Ramos (cell line): ENCODE measurements around the gene MLPH.
"Not testable (repeated sequence)": the region's sequence is repeated elsewhere in the genome, so short reads cannot be mapped to it uniquely, and the experiment has no call there.

ENCODE experiments used
- in situ Hi-C: fragments of 300-500 bp; cut with MboI; formaldehyde crosslinking; loops from one replicate; pipeline ENCODE4 v1.14.3; 2022; ENCODE audit warnings: low sequenced_read_pairs; ENCODE audit not compliant: unreplicated experiment

Gene MLPH

DNA sequence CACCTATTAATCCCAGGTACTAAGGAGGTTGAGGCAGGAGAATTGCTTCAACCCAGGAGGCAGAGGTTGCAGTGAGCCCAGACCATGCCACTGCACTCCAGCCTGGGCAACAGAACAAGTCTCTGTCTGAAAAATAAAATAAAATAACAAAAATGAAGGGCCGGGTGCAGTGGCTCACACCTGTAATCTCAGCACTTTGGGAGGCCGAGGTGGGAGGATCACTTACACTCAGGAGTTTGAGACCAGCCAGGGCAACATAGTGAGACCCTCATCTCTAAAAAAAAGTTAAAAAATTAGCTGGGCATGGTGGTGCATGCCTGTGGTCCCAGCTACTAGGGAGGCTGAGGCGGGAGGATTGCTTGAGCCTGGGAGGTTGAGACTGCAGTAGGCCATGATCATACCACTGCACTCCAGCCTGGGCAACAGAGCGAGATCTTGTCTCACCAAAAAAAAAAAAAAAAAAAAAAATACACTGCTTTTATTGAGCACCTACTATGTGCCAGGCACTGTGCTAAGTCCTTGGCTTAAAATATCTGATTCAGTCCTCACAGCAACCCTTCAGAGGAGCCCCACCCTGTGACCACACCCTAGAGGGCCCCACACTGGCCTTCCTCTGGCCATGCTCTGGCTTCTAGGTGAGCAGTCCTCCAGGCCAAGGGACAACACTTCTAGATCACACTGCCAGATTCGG lies 108.9 kb downstream of the MLPH start:
- in situ Hi-C loops = not testable (repeated sequence)

GRCh38 chr2:237596520-237597195 lies 109.6 kb downstream of the MLPH start:
- in situ Hi-C loops = no loop called here

GRCh38 chr2:237597196-237598145 lies 110.4 kb downstream of the MLPH start:
- in situ Hi-C loops = no loop called here

GRCh38 chr2:237598468-237599208 lies 111.6 kb downstream of the MLPH start:
- in situ Hi-C loops = no loop called here

- in situ Hi-C loops = no loop called here
Measured at GRCh38 chr2:237599465-237600110, 112.5 kb downstream of the MLPH start.

DNA sequence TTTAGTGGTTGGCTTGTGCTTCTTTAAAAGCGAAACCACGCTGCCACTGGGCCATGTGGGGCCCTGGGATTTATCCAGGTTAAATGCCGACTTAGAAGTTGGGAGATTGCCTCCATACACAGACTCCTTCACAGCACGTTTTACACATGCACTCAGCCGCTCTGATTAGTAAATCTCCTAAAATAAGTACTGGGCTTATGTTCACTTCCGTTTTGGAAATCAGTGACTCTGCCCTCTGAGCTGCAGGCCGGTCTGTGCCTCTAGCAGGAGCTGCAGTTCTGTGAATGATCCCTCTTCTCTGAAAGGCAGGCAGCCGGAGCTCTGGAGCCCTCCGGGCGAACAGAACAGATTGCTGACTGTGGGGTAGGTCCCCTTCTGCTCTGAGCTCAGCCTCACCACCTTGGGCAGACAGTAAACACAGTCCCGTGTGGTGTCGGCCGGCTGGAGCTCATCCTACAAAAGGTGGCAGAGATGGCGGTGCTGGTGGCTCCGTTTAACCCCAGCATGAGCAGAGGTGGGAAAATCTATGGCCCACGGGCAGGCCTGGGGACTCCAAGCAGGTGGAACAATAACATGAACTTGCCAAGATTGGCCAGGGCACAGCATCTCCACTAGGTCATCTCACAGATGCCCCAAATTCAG lies 113.3 kb downstream of the MLPH start:
- in situ Hi-C loops = no loop called here

- in situ Hi-C loops = no loop called here
Measured at GRCh38 chr2:237601453-237602116, 114.5 kb downstream of the MLPH start.

GRCh38 chr2:237602409-237602808 lies 115.4 kb downstream of the MLPH start:
- in situ Hi-C loops = no loop called here

- in situ Hi-C loops = no loop called here
Measured at GRCh38 chr2:237603049-237603717, 116.1 kb downstream of the MLPH start.

- in situ Hi-C loops = no loop called here
Measured at GRCh38 chr2:237603718-237604362, 116.8 kb downstream of the MLPH start.

DNA sequence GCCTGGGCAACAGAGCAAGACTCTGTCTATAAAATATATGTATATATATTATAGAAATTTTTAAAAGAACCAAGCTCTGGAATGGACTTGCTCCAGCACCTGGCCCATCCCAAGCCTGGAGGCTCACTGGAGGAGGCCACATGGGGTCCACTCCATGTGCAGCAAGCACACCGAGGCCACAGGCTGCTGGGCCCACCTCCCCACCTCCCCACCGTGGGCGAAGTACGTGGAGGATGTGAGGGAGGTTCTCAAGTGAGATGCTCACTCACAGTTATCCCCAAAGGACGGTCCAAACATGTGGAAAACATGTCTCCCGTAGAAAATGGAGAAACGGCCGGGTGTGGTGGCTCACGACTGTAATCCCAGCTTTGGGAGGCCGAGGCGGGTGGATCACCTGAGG lies 117.3 kb downstream of the MLPH start:
- in situ Hi-C loops = no loop called here
